Caco-2 (cell line): ENCODE results near the gene LYSMD2. TPM values are rescaled to one million over a fixed set of nuclear protein-coding genes. Genes with fewer than 3 reads are reported as not detected.

Experiments
- BruUV-seq: library from RNA; stranded (reverse); fragments of 400-500 nt; replicated peaks from 2 replicates; lab custom pipeline; 2021; lab: Mats Ljungman, UMichigan
- CTCF ChIA-PET: fragments of 300-600 bp; sonication (Branson Sonifier 250); formaldehyde crosslinking; loops from one replicate; lab custom pipeline; 2022; ENCODE audit warnings: antibody characterized with exemption; lab: Charles Lee
- POLR2A ChIA-PET: fragments of 300-600 bp; sonication (Branson Sonifier 250); formaldehyde crosslinking; loops from one replicate; lab custom pipeline; 2022; ENCODE audit warnings: antibody characterized with exemption; lab: Charles Lee
- DNase-seq, 2 experiments: peaks; one replicate each; pipeline versions ENCODE4 v3.0.0 to v3.0.0-alpha.2; 2020 to 2022
- H3K27me3 ChIP-seq: replicated peaks from 2 replicates; pipeline ENCODE4 v1.6.0; 2011; ENCODE audit warnings: low read length; ENCODE audit not compliant: control insufficient read depth, insufficient read depth
- H3K36me3 ChIP-seq: 2 replicates; pipeline ENCODE4 v1.5.1; 2011; ENCODE audit warnings: low read length; ENCODE audit not compliant: control insufficient read depth, insufficient read depth
- H3K4me1 ChIP-seq: fragments of 250-450 bp; sonication (Bioruptor Pico); 2 replicates; pipeline ENCODE4 v1.5.1; 2020; ENCODE audit warnings: mild to moderate bottlenecking
- H3K4me3 ChIP-seq: 2 replicates; pipeline ENCODE4 v1.5.1; 2011; ENCODE audit warnings: low read depth, mild to moderate bottlenecking, control low read depth, low read length
- H3K9me3 ChIP-seq: fragments of 250-450 bp; sonication (Bioruptor Pico); 2 replicates; pipeline ENCODE4 v1.5.1; 2020; ENCODE audit warnings: mild to moderate bottlenecking, moderate library complexity
- H3K27ac Mint-ChIP-seq: one replicate; pipeline ENCODE4 v1.8.0; 2022; ENCODE audit warnings: mixed read lengths; ENCODE audit not compliant: unreplicated experiment
- H3K27me3 Mint-ChIP-seq: one replicate; pipeline ENCODE4 v1.8.0; 2022; ENCODE audit warnings: mixed read lengths; ENCODE audit not compliant: insufficient read depth, unreplicated experiment
- H3K36me3 Mint-ChIP-seq: one replicate; pipeline ENCODE4 v1.8.0; 2022; ENCODE audit warnings: mild to moderate bottlenecking, mixed read lengths; ENCODE audit not compliant: insufficient read depth, unreplicated experiment
- H3K4me1 Mint-ChIP-seq: one replicate; pipeline ENCODE4 v1.8.0; 2022; ENCODE audit warnings: low read depth, mixed read lengths; ENCODE audit not compliant: unreplicated experiment
- H3K4me3 Mint-ChIP-seq: one replicate; pipeline ENCODE4 v1.8.0; 2022; ENCODE audit warnings: mild to moderate bottlenecking, moderate library complexity, mixed read lengths; ENCODE audit not compliant: unreplicated experiment
- H3K9me3 Mint-ChIP-seq: one replicate; pipeline ENCODE4 v1.8.0; 2022; ENCODE audit warnings: mixed read lengths; ENCODE audit not compliant: unreplicated experiment
- intact Hi-C: fragments of 100-400 bp; cut with micrococcal nuclease; formaldehyde crosslinking; loops from one replicate; pipeline ENCODE4 v1.10.0; 2022; ENCODE audit not compliant: unreplicated experiment
- total RNA-seq: library from RNA; stranded (reverse); gene quantifications from 2 replicates; pipeline ENCODE4 v1.2.3, GENCODE V29; 2022
- TF ChIP-seq, protein P1 (sequence below), 2 experiments: fragments of 200-600 bp in 1 of 2; IDR thresholded peaks; 1 replicate in 1 of 2; 2 replicates in 1 of 2; pipeline versions ENCODE4 v1.5.1 to v1.8.0; 2011 to 2022; ENCODE audit warnings: antibody characterized with exemption in 1 of 2, control low read depth in 1 of 2, inconsistent platforms in 1 of 2, low read depth in 1 of 2, low read length in 1 of 2, mild to moderate bottlenecking in 1 of 2, moderate library complexity in 1 of 2; ENCODE audit not compliant: insufficient read depth in 1 of 2, severe bottlenecking in 1 of 2, unreplicated experiment in 1 of 2

Gene LYSMD2
- total RNA-seq, 1 experiment from 2014 or later: 0.29 TPM

- H3K4me3 Mint-ChIP-seq: no peak overlapping the region
- H3K27me3 Mint-ChIP-seq: no peaks in the 10 kb centered on the region
- no peak overlapping the region for H3K27ac Mint-ChIP-seq
- no peak overlapping the region for H3K4me3 ChIP-seq
- no TSS peak for BruUV-seq
- peaks cover 4% of the 10 kb centered on the region for H3K4me1 ChIP-seq
- DNase-seq: peak in 1 of 2 experiments; percentile 35
- H3K36me3 Mint-ChIP-seq: no peaks in the 10 kb centered on the region
- no peaks in the 10 kb centered on the region for H3K27me3 ChIP-seq
- CTCF ChIA-PET: no interaction called here
- POLR2A ChIA-PET: no interaction called here
- intact Hi-C loops: no loop called here
- H3K36me3 ChIP-seq: no peaks in the 10 kb centered on the region
- peaks cover 12% of the 10 kb centered on the region for H3K4me1 Mint-ChIP-seq
- no peaks in the 10 kb centered on the region for H3K9me3 Mint-ChIP-seq
- TF ChIP-seq, protein P1, sequence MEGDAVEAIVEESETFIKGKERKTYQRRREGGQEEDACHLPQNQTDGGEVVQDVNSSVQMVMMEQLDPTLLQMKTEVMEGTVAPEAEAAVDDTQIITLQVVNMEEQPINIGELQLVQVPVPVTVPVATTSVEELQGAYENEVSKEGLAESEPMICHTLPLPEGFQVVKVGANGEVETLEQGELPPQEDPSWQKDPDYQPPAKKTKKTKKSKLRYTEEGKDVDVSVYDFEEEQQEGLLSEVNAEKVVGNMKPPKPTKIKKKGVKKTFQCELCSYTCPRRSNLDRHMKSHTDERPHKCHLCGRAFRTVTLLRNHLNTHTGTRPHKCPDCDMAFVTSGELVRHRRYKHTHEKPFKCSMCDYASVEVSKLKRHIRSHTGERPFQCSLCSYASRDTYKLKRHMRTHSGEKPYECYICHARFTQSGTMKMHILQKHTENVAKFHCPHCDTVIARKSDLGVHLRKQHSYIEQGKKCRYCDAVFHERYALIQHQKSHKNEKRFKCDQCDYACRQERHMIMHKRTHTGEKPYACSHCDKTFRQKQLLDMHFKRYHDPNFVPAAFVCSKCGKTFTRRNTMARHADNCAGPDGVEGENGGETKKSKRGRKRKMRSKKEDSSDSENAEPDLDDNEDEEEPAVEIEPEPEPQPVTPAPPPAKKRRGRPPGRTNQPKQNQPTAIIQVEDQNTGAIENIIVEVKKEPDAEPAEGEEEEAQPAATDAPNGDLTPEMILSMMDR (IDR thresholded peaks at IDR 0.05; ENCODE audit: insufficient read depth in 1 of 2, low read depth in 1 of 2, low read length in 1 of 2, severe bottlenecking in 1 of 2, unreplicated experiment in 1 of 2): no peak
- H3K9me3 ChIP-seq: no peaks in the 10 kb centered on the region
These were observed 17.1 kb downstream of the LYSMD2 start for GRCh38 chr15:51720201-51720995.

DNA sequence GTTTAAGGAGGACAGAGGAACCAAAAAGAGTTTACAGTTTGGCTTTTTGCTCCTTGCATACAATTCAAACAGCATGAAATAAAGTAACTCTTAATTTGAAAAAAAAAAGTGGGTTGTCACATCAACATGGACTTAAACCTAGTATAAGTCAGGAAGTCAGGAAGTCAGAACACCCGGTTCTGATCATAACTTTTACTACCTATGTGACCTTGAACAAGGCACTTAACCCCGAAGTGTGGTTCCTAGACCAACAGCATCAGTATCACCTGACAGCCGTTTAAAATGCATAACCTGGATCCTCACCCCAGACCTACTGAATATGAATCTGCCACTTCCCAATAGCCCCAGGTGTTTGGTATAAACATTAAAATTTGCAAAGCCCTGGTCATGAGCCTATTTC is 18.7 kb downstream of the LYSMD2 start:
- H3K9me3 Mint-ChIP-seq: no peaks in the 10 kb centered on the region
- ChIA-PET POLR2A (no interaction called here), CTCF (no interaction called here)
- intact Hi-C loops: no loop called here
- Histone ChIP-seq H3K36me3 (no peaks in the 10 kb centered on the region), H3K4me1 (peaks cover 4% of the 10 kb centered on the region), H3K27me3 (no peaks in the 10 kb centered on the region), H3K9me3 (no peaks in the 10 kb centered on the region), H3K4me3 (no peak overlapping the region)
- no peak for DNase-seq
- H3K36me3 Mint-ChIP-seq: no peaks in the 10 kb centered on the region
- H3K27ac Mint-ChIP-seq: no peak overlapping the region
- H3K4me3 Mint-ChIP-seq: no peak overlapping the region
- no peaks in the 10 kb centered on the region for H3K27me3 Mint-ChIP-seq
- BruUV-seq: no TSS peak
- H3K4me1 Mint-ChIP-seq: peaks cover 12% of the 10 kb centered on the region
- TF ChIP-seq, protein P1 (IDR thresholded peaks at IDR 0.05; ENCODE audit: insufficient read depth in 1 of 2, low read depth in 1 of 2, low read length in 1 of 2, severe bottlenecking in 1 of 2, unreplicated experiment in 1 of 2): no peak

- Mint-ChIP-seq H3K36me3 (no peaks in the 10 kb centered on the region), H3K27me3 (no peaks in the 10 kb centered on the region), H3K9me3 (no peaks in the 10 kb centered on the region), H3K4me1 (peaks cover 12% of the 10 kb centered on the region), H3K4me3 (no peak overlapping the region), H3K27ac (no peak overlapping the region)
- H3K4me3 ChIP-seq: no peak overlapping the region
- H3K4me1 ChIP-seq: peaks cover 4% of the 10 kb centered on the region
- intact Hi-C loops: no loop called here
- ChIA-PET CTCF (no interaction called here), POLR2A (no interaction called here)
- BruUV-seq: no TSS peak
- H3K9me3 ChIP-seq: no peaks in the 10 kb centered on the region
- no peak for DNase-seq
- H3K36me3 ChIP-seq: no peaks in the 10 kb centered on the region
- TF ChIP-seq, protein P1 (IDR thresholded peaks at IDR 0.05; ENCODE audit: insufficient read depth in 1 of 2, low read depth in 1 of 2, low read length in 1 of 2, severe bottlenecking in 1 of 2, unreplicated experiment in 1 of 2): no peak
- H3K27me3 ChIP-seq: no peaks in the 10 kb centered on the region
These were observed 19.2 kb downstream of the LYSMD2 start for GRCh38 chr15:51718219-51718618.
